HEK293T (cell line): Measurements from ENCODE around the gene MICAL2.

Experiments
- ELF4 ChIP-seq: fragments of 450-650 bp; IDR thresholded peaks from 2 replicates; pipeline ENCODE4 v1.6.1; 2017; ENCODE audit warnings: antibody characterized with exemption
- HDGF ChIP-seq: fragments of 450-650 bp; IDR thresholded peaks from 2 replicates; pipeline ENCODE4 v1.6.1; 2017; ENCODE audit warnings: antibody characterized with exemption, borderline replicate concordance

DNA sequence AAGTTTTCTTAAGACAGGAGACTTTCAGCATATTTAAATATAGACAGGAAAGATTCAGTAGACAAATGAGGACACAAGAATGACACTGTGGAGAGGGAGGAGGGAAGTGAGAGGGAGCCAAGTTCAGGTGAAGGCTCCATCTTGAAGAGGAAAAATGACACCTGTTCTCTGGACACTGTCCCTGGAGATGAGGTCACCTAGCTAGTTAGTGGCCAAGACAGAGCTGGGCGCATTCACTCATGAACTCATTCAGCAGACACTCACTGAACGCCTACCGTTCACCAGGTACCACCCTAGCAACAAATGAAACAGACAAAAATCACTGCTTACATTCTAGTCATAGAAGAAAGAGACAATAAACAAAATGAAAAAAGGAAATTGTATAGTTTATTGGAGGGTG is 163.7 kb downstream of the MICAL2 start:
- TF ChIP-seq HDGF (no peak), ELF4 (no peak)
